GM12878 (cell line): ENCODE results near the gene TTC9B. TPM values are rescaled to one million over a fixed set of nuclear protein-coding genes. Genes with fewer than 3 reads are reported as not detected.

ENCODE experiments used
- ATF7 ChIP-seq: fragments of 450-650 bp; IDR thresholded peaks from 2 replicates; pipeline ENCODE4 v1.6.1; 2016; ENCODE audit warnings: low read depth, mild to moderate bottlenecking
- CBX5 ChIP-seq: sonication (generic); IDR thresholded peaks from 2 replicates; pipeline ENCODE4 v1.6.1; 2016; ENCODE audit warnings: low read depth, moderate library complexity, mild to moderate bottlenecking, inconsistent platforms
- HDAC2 ChIP-seq: fragments of 200-600 bp; sonication (generic); IDR thresholded peaks from 2 replicates; pipeline ENCODE4 v1.6.1; 2017
- NFXL1 ChIP-seq: fragments of 450-650 bp; IDR thresholded peaks from 2 replicates; pipeline ENCODE4 v1.6.1; 2017; ENCODE audit warnings: antibody characterized with exemption, mild to moderate bottlenecking, borderline replicate concordance
- NFYA ChIP-seq: IDR thresholded peaks from 2 replicates; pipeline ENCODE4 v1.6.1; 2011; ENCODE audit warnings: low read depth, mild to moderate bottlenecking, low read length, improper control_type of control experiment, borderline replicate concordance
- SREBF2 ChIP-seq: IDR thresholded peaks from 2 replicates; pipeline ENCODE4 v1.6.1; 2012; ENCODE audit warnings: mild to moderate bottlenecking, low read length
- polyA plus RNA-seq, 11 experiments: library from polyadenylated mRNA; depleted of rRNA in 4 of 11; unstranded in 6 of 11; stranded (reverse) in 5 of 11; fragments of >200 nt; fragmentation: Nextera tagmentation in 4 of 11; fragmentation: Illumina TruSeq in 1 of 11; extraction: Ambion mirVana in 4 of 11; extraction: Trizol in 1 of 11; gene quantifications; 1 replicate in 1 of 11; 2 replicates in 10 of 11; pipeline versions ENCODE4 v1.2.1 to v1.2.3, GENCODE V29; 2011 to 2016; ENCODE audit warnings: inconsistent platforms in 2 of 11, missing spikeins in 2 of 11, low read depth in 1 of 11
- total RNA-seq, 4 experiments: library from RNA; depleted of rRNA in 3 of 4; stranded (reverse); fragments of >200 nt in 3 of 4; fragmentation: Illumina TruSeq in 1 of 4; extraction: Trizol in 1 of 4; gene quantifications; 2 replicates each; pipeline versions ENCODE4 v1.2.1 to v1.2.3, GENCODE V29; 2013 to 2021
- TF ChIP-seq, protein P1 (sequence below): IDR thresholded peaks from 2 replicates; pipeline ENCODE4 v1.6.1; 2012; ENCODE audit warnings: low read depth, low read length, improper control_type of control experiment
- TF ChIP-seq, protein P2 (sequence below): fragments of 450-650 bp; IDR thresholded peaks from 2 replicates; pipeline ENCODE4 v1.6.1; 2017; ENCODE audit warnings: antibody characterized with exemption, mild to moderate bottlenecking, moderate library complexity
- TF ChIP-seq, protein P3 (sequence below): IDR thresholded peaks from 2 replicates; pipeline ENCODE4 v1.6.1; 2011; ENCODE audit warnings: mild to moderate bottlenecking, low read depth, low read length, moderate library complexity; ENCODE audit not compliant: insufficient replicate concordance

Gene TTC9B
- total and polyA plus RNA-seq, 10 of the 15 experiments (the other 5 are each of a cell fraction or from before 2014, with no cell fraction given) = 0.04 to 0.14 (median 0.10) TPM; not detected in 7

DNA sequence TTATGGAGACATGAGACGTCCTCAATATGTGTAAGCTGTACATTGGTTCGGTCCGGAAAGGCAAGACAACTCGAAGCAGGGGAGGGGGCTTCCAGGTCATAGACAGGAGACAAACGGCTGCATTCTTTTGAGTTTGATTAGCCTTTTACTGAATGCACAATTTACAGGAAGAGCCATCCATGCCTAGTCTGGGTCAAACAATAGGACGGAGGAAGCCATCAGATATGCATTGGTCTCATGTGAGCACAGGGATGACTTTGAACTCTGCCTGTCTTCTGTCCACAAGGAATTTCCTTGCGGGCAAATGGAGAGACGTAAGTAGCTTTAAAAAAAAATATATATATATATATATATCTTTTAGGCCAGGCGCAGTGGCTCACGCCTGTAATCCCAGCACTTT lies 10.2 kb upstream of the TTC9B start (continued):
- TF ChIP-seq, protein P1, sequence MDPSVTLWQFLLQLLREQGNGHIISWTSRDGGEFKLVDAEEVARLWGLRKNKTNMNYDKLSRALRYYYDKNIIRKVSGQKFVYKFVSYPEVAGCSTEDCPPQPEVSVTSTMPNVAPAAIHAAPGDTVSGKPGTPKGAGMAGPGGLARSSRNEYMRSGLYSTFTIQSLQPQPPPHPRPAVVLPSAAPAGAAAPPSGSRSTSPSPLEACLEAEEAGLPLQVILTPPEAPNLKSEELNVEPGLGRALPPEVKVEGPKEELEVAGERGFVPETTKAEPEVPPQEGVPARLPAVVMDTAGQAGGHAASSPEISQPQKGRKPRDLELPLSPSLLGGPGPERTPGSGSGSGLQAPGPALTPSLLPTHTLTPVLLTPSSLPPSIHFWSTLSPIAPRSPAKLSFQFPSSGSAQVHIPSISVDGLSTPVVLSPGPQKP = no peak
- TF ChIP-seq, protein P2, sequence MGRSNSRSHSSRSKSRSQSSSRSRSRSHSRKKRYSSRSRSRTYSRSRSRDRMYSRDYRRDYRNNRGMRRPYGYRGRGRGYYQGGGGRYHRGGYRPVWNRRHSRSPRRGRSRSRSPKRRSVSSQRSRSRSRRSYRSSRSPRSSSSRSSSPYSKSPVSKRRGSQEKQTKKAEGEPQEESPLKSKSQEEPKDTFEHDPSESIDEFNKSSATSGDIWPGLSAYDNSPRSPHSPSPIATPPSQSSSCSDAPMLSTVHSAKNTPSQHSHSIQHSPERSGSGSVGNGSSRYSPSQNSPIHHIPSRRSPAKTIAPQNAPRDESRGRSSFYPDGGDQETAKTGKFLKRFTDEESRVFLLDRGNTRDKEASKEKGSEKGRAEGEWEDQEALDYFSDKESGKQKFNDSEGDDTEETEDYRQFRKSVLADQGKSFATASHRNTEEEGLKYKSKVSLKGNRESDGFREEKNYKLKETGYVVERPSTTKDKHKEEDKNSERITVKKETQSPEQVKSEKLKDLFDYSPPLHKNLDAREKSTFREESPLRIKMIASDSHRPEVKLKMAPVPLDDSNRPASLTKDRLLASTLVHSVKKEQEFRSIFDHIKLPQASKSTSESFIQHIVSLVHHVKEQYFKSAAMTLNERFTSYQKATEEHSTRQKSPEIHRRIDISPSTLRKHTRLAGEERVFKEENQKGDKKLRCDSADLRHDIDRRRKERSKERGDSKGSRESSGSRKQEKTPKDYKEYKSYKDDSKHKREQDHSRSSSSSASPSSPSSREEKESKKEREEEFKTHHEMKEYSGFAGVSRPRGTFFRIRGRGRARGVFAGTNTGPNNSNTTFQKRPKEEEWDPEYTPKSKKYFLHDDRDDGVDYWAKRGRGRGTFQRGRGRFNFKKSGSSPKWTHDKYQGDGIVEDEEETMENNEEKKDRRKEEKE = no peak
- TF ChIP-seq NFXL1 (no peak), SREBF2 (no peak), NFYA (no peak), ATF7 (no peak), HDAC2 (no peak), CBX5 (no peak)
- TF ChIP-seq, protein P3, sequence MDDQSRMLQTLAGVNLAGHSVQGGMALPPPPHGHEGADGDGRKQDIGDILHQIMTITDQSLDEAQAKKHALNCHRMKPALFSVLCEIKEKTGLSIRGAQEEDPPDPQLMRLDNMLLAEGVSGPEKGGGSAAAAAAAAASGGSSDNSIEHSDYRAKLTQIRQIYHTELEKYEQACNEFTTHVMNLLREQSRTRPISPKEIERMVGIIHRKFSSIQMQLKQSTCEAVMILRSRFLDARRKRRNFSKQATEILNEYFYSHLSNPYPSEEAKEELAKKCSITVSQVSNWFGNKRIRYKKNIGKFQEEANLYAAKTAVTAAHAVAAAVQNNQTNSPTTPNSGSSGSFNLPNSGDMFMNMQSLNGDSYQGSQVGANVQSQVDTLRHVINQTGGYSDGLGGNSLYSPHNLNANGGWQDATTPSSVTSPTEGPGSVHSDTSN = no peak
